ENCODE measurements around the gene GAP43. TPM values are rescaled to one million over a fixed set of nuclear protein-coding genes. Genes with fewer than 3 reads are reported as not detected.
"Not testable (repeated sequence)": the region's sequence is repeated elsewhere in the genome, so short reads cannot be mapped to it uniquely, and the experiment has no call there.

Gene GAP43
- total and polyA plus RNA-seq, 2 experiments from 2014 or later, result 2.1 to 5.7 TPM

- DNase-seq (ENCODE audit: low read depth in 1 of 2, low spot score in 1 of 2), result no peak
- no peak for TF ChIP-seq CTCF (IDR thresholded peaks at IDR 0.05; ENCODE audit: low read depth, low read length)
- H3K27me3 ChIP-seq, result no peaks in the 10 kb centered on the region
Observed at GRCh38 chr3:115720983-115721382, 97.7 kb downstream of the GAP43 start.

GRCh38 chr3:115725800-115726199 lies 102.5 kb downstream of the GAP43 start:
- TF ChIP-seq CTCF (IDR thresholded peaks at IDR 0.05; ENCODE audit: low read depth, low read length), result no peak
- Histone ChIP-seq H3K4me1 (ENCODE audit: low read depth) (no peaks in the 10 kb centered on the region), H3K36me3 (no peaks in the 10 kb centered on the region), H3K4me3 (no peak overlapping the region), H3K9me3 (ENCODE audit: low read depth) (no peaks in the 10 kb centered on the region), H3K27me3 (no peaks in the 10 kb centered on the region), H3K27ac (no peak overlapping the region)
- no peak for DNase-seq (ENCODE audit: low read depth in 1 of 2, low spot score in 1 of 2)

More at GRCh38 chr3:115720983-115721382, 97.7 kb downstream of the GAP43 start:
- Histone ChIP-seq H3K9me3 (ENCODE audit: low read depth) (no peaks in the 10 kb centered on the region), H3K27ac (no peak overlapping the region), H3K4me1 (ENCODE audit: low read depth) (no peaks in the 10 kb centered on the region), H3K36me3 (no peaks in the 10 kb centered on the region), H3K4me3 (no peak overlapping the region)

GRCh38 chr3:115727135-115727534 lies 103.8 kb downstream of the GAP43 start:
- no peak for DNase-seq (ENCODE audit: low read depth in 1 of 2, low spot score in 1 of 2)
- TF ChIP-seq CTCF (IDR thresholded peaks at IDR 0.05; ENCODE audit: low read depth, low read length), result no peak
- no peak overlapping the region for H3K4me3 ChIP-seq
- H3K27ac ChIP-seq, result no peak overlapping the region
- H3K36me3 ChIP-seq, result no peaks in the 10 kb centered on the region
- no peaks in the 10 kb centered on the region for H3K9me3 ChIP-seq (ENCODE audit: low read depth)
- H3K4me1 ChIP-seq (ENCODE audit: low read depth), result no peaks in the 10 kb centered on the region
- no peaks in the 10 kb centered on the region for H3K27me3 ChIP-seq

- no peak for TF ChIP-seq CTCF (IDR thresholded peaks at IDR 0.05; ENCODE audit: low read depth, low read length)
- no peak overlapping the region for H3K27ac ChIP-seq
Observed at GRCh38 chr3:115728013-115728412, 104.7 kb downstream of the GAP43 start.

GRCh38 chr3:115736341-115736740 lies 113.0 kb downstream of the GAP43 start:
- H3K27ac ChIP-seq; H3K27me3 ChIP-seq; H3K4me3 ChIP-seq; H3K9me3 ChIP-seq (ENCODE audit: low read depth); DNase-seq (ENCODE audit: low read depth in 1 of 2, low spot score in 1 of 2); H3K36me3 ChIP-seq; H3K4me1 ChIP-seq (ENCODE audit: low read depth): not testable (repeated sequence)

More at GRCh38 chr3:115728013-115728412, 104.7 kb downstream of the GAP43 start:
- no peaks in the 10 kb centered on the region for H3K9me3 ChIP-seq (ENCODE audit: low read depth)
- no peaks in the 10 kb centered on the region for H3K27me3 ChIP-seq
- DNase-seq (ENCODE audit: low read depth in 1 of 2, low spot score in 1 of 2), result no peak
- no peaks in the 10 kb centered on the region for H3K36me3 ChIP-seq
- no peaks in the 10 kb centered on the region for H3K4me1 ChIP-seq (ENCODE audit: low read depth)
- no peak overlapping the region for H3K4me3 ChIP-seq

GRCh38 chr3:115741650-115742049 lies 118.3 kb downstream of the GAP43 start:
- H3K36me3 ChIP-seq, result no peaks in the 10 kb centered on the region
- no peaks in the 10 kb centered on the region for H3K9me3 ChIP-seq (ENCODE audit: low read depth)
- H3K27ac ChIP-seq, result no peak overlapping the region
- TF ChIP-seq CTCF (IDR thresholded peaks at IDR 0.05; ENCODE audit: low read depth, low read length), result no peak
- DNase-seq (ENCODE audit: low read depth in 1 of 2, low spot score in 1 of 2), result no peak
- H3K4me3 ChIP-seq, result no peak overlapping the region
- H3K4me1 ChIP-seq (ENCODE audit: low read depth), result no peaks in the 10 kb centered on the region
- H3K27me3 ChIP-seq, result no peaks in the 10 kb centered on the region

- H3K36me3 ChIP-seq; H3K4me3 ChIP-seq; H3K27ac ChIP-seq; H3K4me1 ChIP-seq (ENCODE audit: low read depth); H3K27me3 ChIP-seq; H3K9me3 ChIP-seq (ENCODE audit: low read depth); DNase-seq (ENCODE audit: low read depth in 1 of 2, low spot score in 1 of 2): not testable (repeated sequence)
Observed at GRCh38 chr3:115744516-115744915, 121.2 kb downstream of the GAP43 start.

- not testable (repeated sequence) for H3K4me1 ChIP-seq (ENCODE audit: low read depth); DNase-seq (ENCODE audit: low read depth in 1 of 2, low spot score in 1 of 2); H3K36me3 ChIP-seq; H3K9me3 ChIP-seq (ENCODE audit: low read depth); H3K27me3 ChIP-seq; H3K4me3 ChIP-seq; H3K27ac ChIP-seq
Observed at GRCh38 chr3:115752978-115753377, 129.7 kb downstream of the GAP43 start.
